ENCODE measurements around the gene S100A6. TPM values are rescaled to one million over a fixed set of nuclear protein-coding genes. Genes with fewer than 3 reads are reported as not detected.

The S100A6 gene
- polyA plus RNA-seq, 1 donor from 2014 or later, result not detected

DNA sequence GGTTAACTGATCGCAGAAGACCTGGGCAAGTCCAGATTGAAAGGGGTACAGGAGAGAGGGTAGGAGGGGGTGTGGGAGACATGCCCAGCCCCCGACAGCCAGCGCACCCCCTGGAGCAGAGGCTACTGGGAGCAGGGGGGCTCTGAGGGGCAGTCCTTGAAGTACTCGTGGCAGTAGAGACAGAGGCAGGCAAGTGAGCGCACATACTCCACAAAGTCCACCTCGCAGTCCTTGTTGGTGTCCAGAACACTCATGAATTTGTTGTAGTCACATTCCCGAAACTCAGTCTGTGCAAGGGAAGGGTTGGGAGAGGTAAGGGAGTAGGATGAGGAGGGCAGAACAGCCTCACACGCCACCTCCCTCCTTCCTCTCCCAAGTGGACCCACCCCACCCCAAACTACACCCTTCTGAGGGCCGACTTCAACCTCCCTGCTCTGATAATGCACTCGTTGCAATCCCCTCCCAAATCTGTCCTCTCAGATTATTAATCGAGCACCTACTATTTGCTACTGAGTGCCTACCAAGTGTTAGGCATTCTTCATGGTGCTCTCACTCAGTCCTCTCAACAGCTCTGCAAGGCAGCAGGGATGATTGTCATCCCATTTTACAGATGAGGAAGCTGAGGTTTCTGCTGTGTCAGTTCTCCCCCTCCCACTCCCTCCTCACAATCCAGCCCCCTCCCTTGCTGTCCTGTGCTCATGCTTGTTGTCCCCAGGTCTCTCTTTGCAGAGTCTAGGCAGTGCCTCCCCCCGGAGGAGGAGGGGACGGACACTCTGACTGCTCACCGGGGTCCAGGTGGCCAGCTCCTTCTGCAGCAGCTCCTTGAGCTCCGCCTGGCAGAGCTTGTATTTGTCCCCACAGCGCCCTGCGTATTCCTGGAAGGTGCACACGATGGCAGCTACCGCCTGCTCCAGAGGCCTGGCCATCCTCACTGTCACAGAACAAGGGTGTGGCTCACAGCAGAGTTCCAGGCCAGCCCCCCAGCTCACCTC is 12.1 kb upstream of the S100A6 start:
- Histone ChIP-seq H3K9ac (ENCODE audit: low read length) (no peak overlapping the region), H3K9me3 (ENCODE audit: low read length) (no peaks in the 10 kb centered on the region), H3K4me2 (ENCODE audit: low read length) (no peak overlapping the region), H3K27ac (ENCODE audit: low read length) (no peak overlapping the region), H3F3A (ENCODE audit: insufficient read depth, low read length, poor library complexity, severe bottlenecking) (no peaks in the 10 kb centered on the region), H3K9me2 (ENCODE audit: insufficient read depth, low read length) (no peaks in the 10 kb centered on the region), H3K27me3 (ENCODE audit: insufficient read depth, low read depth, low read length) (no peaks in the 10 kb centered on the region), H3K4me3 (ENCODE audit: low read length) (no peak overlapping the region), H4K20me1 (ENCODE audit: insufficient read depth) (no peaks in the 10 kb centered on the region), H3K36me3 (ENCODE audit: insufficient read depth, low read length) (no peaks in the 10 kb centered on the region), H3K79me2 (replicated peaks; ENCODE audit: insufficient read depth, low read length) (no peaks in the 10 kb centered on the region), H2AFZ (ENCODE audit: low read depth, low read length) (no peak overlapping the region)
- TF ChIP-seq TAF1 (IDR thresholded peaks at IDR 0.05; ENCODE audit: low read depth), result no peak

DNA sequence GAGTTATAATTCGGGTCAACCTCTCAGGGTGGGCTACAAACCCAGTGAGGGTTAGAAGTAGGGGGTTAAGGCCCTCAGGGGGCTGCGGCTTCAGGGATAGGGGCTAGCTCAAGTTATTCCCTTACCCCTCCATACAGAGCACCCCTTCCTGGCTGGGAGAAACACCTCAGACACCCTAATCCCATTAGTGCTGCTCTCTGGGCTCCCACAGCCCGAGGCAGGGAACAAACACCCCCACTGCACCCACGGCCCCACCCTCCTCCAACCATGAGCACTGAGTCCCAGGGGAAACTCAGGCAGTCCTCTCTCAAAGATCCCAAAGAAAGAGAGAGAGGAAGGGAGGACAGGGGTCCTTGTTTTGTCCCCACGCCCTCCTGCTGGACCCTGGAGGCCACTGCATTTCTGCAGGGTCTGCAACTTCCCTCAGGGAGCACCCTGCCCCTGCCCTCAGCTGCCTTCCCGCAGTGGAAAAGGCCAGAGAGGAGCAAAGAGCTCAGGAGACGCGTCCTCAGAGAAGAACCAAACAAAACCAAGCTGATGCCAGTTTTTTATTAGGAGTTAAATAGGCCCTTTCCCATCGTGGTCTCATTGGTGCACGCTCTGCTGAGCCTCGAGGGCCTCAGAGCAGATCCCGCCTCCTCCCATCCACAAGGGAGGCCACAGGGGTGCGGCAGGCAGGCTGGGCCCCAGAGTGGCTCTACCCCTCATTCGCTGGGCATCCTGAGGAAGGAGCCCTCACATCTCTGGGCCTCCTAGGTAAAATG is 11.2 kb upstream of the S100A6 start:
- H3K27me3 ChIP-seq (ENCODE audit: insufficient read depth, low read depth, low read length), result no peaks in the 10 kb centered on the region
- H4K20me1 ChIP-seq (ENCODE audit: insufficient read depth), result no peaks in the 10 kb centered on the region
- H3K27ac ChIP-seq (ENCODE audit: low read length), result no peak overlapping the region
- H3K9me2 ChIP-seq (ENCODE audit: insufficient read depth, low read length), result no peaks in the 10 kb centered on the region
- no peak overlapping the region for H3K9ac ChIP-seq (ENCODE audit: low read length)
- no peaks in the 10 kb centered on the region for H3F3A ChIP-seq (ENCODE audit: insufficient read depth, low read length, poor library complexity, severe bottlenecking)
- TF ChIP-seq MXI1 (conservative IDR thresholded peaks at IDR 0.05; ENCODE audit: poor library complexity, severe bottlenecking) (no peak), EZH2 (IDR thresholded peaks at IDR 0.05; ENCODE audit: borderline replicate concordance, insufficient read depth, low read length, poor library complexity, severe bottlenecking) (no peak)
- TF ChIP-seq, protein P1, sequence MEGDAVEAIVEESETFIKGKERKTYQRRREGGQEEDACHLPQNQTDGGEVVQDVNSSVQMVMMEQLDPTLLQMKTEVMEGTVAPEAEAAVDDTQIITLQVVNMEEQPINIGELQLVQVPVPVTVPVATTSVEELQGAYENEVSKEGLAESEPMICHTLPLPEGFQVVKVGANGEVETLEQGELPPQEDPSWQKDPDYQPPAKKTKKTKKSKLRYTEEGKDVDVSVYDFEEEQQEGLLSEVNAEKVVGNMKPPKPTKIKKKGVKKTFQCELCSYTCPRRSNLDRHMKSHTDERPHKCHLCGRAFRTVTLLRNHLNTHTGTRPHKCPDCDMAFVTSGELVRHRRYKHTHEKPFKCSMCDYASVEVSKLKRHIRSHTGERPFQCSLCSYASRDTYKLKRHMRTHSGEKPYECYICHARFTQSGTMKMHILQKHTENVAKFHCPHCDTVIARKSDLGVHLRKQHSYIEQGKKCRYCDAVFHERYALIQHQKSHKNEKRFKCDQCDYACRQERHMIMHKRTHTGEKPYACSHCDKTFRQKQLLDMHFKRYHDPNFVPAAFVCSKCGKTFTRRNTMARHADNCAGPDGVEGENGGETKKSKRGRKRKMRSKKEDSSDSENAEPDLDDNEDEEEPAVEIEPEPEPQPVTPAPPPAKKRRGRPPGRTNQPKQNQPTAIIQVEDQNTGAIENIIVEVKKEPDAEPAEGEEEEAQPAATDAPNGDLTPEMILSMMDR (IDR thresholded peaks at IDR 0.05; ENCODE audit: poor library complexity, severe bottlenecking), result no peak
- no peak overlapping the region for H3K4me3 ChIP-seq (ENCODE audit: low read length)
- no peaks in the 10 kb centered on the region for H3K79me2 ChIP-seq (replicated peaks; ENCODE audit: insufficient read depth, low read length)
- no peak overlapping the region for H3K4me2 ChIP-seq (ENCODE audit: low read length)
- no peaks in the 10 kb centered on the region for H3K36me3 ChIP-seq (ENCODE audit: insufficient read depth, low read length)
- no peaks in the 10 kb centered on the region for H3K9me3 ChIP-seq (ENCODE audit: low read length)
- H2AFZ ChIP-seq (ENCODE audit: low read depth, low read length), result no peak overlapping the region

DNA sequence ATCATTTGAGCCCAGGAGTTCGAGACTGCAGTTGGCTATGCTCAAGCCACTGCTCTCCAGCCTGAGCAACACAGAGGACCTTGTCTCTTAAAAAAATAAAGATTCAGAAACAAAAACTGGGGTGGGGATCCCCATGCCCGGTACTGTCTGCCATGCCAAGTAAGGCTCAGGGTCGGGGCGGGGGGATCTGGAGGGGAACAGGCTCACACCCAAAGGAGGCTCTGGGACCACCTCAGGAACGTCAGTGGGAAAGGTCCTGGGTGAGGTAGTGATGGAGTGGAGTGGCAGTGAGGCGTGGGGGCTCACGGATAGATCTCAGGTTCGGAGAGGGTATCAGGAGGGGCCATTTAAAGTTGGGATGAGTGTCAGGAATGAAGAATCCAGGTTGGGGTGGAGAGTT is 10.6 kb upstream of the S100A6 start:
- Histone ChIP-seq H4K20me1 (ENCODE audit: insufficient read depth) (no peaks in the 10 kb centered on the region), H3K4me3 (ENCODE audit: low read length) (no peak overlapping the region), H2AFZ (ENCODE audit: low read depth, low read length) (no peak overlapping the region), H3K9me3 (ENCODE audit: low read length) (no peaks in the 10 kb centered on the region), H3K9me2 (ENCODE audit: insufficient read depth, low read length) (no peaks in the 10 kb centered on the region), H3K36me3 (ENCODE audit: insufficient read depth, low read length) (no peaks in the 10 kb centered on the region), H3K27ac (ENCODE audit: low read length) (no peak overlapping the region), H3K9ac (ENCODE audit: low read length) (no peak overlapping the region), H3K4me2 (ENCODE audit: low read length) (no peak overlapping the region), H3K79me2 (replicated peaks; ENCODE audit: insufficient read depth, low read length) (no peaks in the 10 kb centered on the region), H3F3A (ENCODE audit: insufficient read depth, low read length, poor library complexity, severe bottlenecking) (no peaks in the 10 kb centered on the region), H3K27me3 (ENCODE audit: insufficient read depth, low read depth, low read length) (no peaks in the 10 kb centered on the region)
- TF ChIP-seq POLR2AphosphoS5 (IDR thresholded peaks at IDR 0.05), result no peak
- TF ChIP-seq, protein P1 (IDR thresholded peaks at IDR 0.05; ENCODE audit: poor library complexity, severe bottlenecking), result no peak
- no peak for TF ChIP-seq EP300 (conservative IDR thresholded peaks at IDR 0.05; ENCODE audit: poor library complexity, severe bottlenecking)

All from neural cell (in vitro differentiated cells).